ENCODE measurements around the gene DUT. TPM values are rescaled to one million over a fixed set of nuclear protein-coding genes. Genes with fewer than 3 reads are reported as not detected.

Gene DUT
- total and polyA plus RNA-seq, 2 of the 8 experiments (the other 6 are each of a cell fraction or from before 2014, with no cell fraction given) = 71.5 to 246 TPM

DNA sequence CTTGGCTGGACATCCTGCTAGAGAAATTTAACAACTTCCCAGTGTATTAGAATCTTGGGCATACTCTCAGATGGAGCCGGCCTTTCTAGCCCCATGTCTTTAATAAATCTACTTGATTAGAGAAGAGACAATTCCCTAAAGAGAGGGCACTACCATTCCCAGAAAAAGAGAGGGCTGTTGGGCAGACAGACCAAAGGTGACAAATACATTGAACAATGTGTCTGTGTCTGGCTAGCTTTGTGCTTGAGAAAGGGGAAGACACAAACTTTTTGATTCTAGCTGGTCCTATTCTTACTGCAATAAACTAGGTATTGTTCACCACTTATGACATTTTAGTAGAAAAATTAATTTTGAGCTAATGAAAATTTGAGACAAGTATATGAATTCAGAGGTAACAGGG lies 57.7 kb downstream of the DUT start:
- no peaks in the 10 kb centered on the region for H3K79me2 ChIP-seq (ENCODE audit: control insufficient read depth in 1 of 2, insufficient read depth in 2 of 2, low read length in 2 of 2)
- FAIRE-seq = no peak
- H3K36me3 ChIP-seq (ENCODE audit: control insufficient read depth in 2 of 4, insufficient read depth in 4 of 4, low read length in 3 of 4) = no peaks in the 10 kb centered on the region
- H3K79me1 ChIP-seq (ENCODE audit: low read depth, low read length) = no peaks in the 10 kb centered on the region
- H4K20me1 ChIP-seq (replicated peaks in 1 of 2; ENCODE audit: control insufficient read depth in 1 of 2, insufficient read depth in 2 of 2, low read length in 2 of 2) = no peaks in the 10 kb centered on the region
- ChIA-PET CTCF (ENCODE audit: partially characterized antibody) (interaction anchor here (0.6 to 1.2 kb wide), 3 partner anchors 11 to 45 kb away, joined by 3 to 5 read pairs (median 4); no protein-coding TSS in a partner anchor), POLR2A (ENCODE audit: partially characterized antibody) (no interaction called here)
- no peaks in the 10 kb centered on the region for H3K23me2 ChIP-seq (ENCODE audit: low read depth, low read length)
- H4K5ac ChIP-seq (ENCODE audit: insufficient read length, low read depth, low read length) = no peak overlapping the region
- H2BK5ac ChIP-seq (ENCODE audit: low read depth, low read length) = no peak overlapping the region
- no peak overlapping the region for H2BK120ac ChIP-seq (replicated peaks; ENCODE audit: low read depth, low read length)
- no peak overlapping the region for H3K27ac ChIP-seq (ENCODE audit: low read depth, low read length)
- H3K23ac ChIP-seq (ENCODE audit: insufficient read length) = no peak overlapping the region
- WGBS, 2 experiments (ENCODE audit: extremely low coverage in 1 of 2, insufficient coverage in 1 of 2, insufficient read length in 1 of 2, insufficient replicate concordance in 2 of 2, low coverage in 1 of 2, low lambda C conversion rate in 2 of 2, missing lambda C conversion rate in 1 of 2) = 82% methylated on average over 1 of the region's 1 CpG; no CpG with 5 or more reads in 1 of the 2 experiments
- no peak overlapping the region for H4K8ac ChIP-seq (ENCODE audit: extremely low read depth, insufficient read depth, low read length)
- no peak for TF ChIP-seq CHD1 (IDR thresholded peaks at IDR 0.05; ENCODE audit: low read depth, low read length)
- no peak for TF ChIP-seq SIX5 (IDR thresholded peaks at IDR 0.05; ENCODE audit: low read depth, low read length)
- TF ChIP-seq CREB1 (IDR thresholded peaks at IDR 0.05) = no peak
- TF ChIP-seq NANOG (IDR thresholded peaks at IDR 0.05; ENCODE audit: insufficient read depth, low read depth, low read length, poor library complexity, severe bottlenecking) = no peak
- TF ChIP-seq SP1 (IDR thresholded peaks at IDR 0.05; ENCODE audit: low read depth, low read length) = no peak
- no peak for TF ChIP-seq GTF2F1 (IDR thresholded peaks at IDR 0.05; ENCODE audit: borderline replicate concordance, low read depth, low read length)
- no peak for TF ChIP-seq TEAD4 (IDR thresholded peaks at IDR 0.05; ENCODE audit: low read depth, low read length)
- TF ChIP-seq CHD2 (IDR thresholded peaks at IDR 0.05; ENCODE audit: low read length) = no peak
- no peak for TF ChIP-seq MAFK (IDR thresholded peaks at IDR 0.05; ENCODE audit: low read depth, low read length)
- no peak for TF ChIP-seq SIN3A (conservative IDR thresholded peaks at IDR 0.05 in 1 of 2, IDR thresholded peaks at IDR 0.05 in 1 of 2; ENCODE audit: low read depth in 1 of 2, low read length in 2 of 2)
- TF ChIP-seq TCF12 (IDR thresholded peaks at IDR 0.05; ENCODE audit: low read depth, low read length) = no peak
- H3K9ac ChIP-seq (replicated peaks in 1 of 4; ENCODE audit: extremely low read depth in 1 of 4, low read depth in 3 of 4, low read length in 3 of 4) = no peak overlapping the region
- H3K18ac ChIP-seq (ENCODE audit: extremely low read depth, low read length) = no peak overlapping the region
- no peak overlapping the region for H2BK12ac ChIP-seq (ENCODE audit: low read depth, low read length)
- H4K91ac ChIP-seq (replicated peaks; ENCODE audit: insufficient read length, low read length) = no peak overlapping the region
- H2BK15ac ChIP-seq (ENCODE audit: low read length) = no peak overlapping the region
- H3K4ac ChIP-seq (replicated peaks; ENCODE audit: insufficient read length, low read depth, low read length) = no peak overlapping the region
- H3K4me3 ChIP-seq (ENCODE audit: extremely low read depth in 1 of 4, insufficient read depth in 2 of 4, low read depth in 3 of 4, low read length in 4 of 4) = no peak overlapping the region
- H3K56ac ChIP-seq (replicated peaks; ENCODE audit: insufficient read length, low read depth, low read length) = no peak overlapping the region
- H2BK20ac ChIP-seq (ENCODE audit: low read length) = no peak overlapping the region
- H3K14ac ChIP-seq (ENCODE audit: insufficient read length) = no peak overlapping the region
- no peak overlapping the region for H2AFZ ChIP-seq (ENCODE audit: low read length)
- no peak overlapping the region for H3K4me2 ChIP-seq (ENCODE audit: insufficient read depth in 1 of 2, low read depth in 2 of 2, low read length in 2 of 2)
- no peak for DNase-seq (ENCODE audit: low read depth in 1 of 2, low spot score in 2 of 2)
- no peak overlapping the region for H2AK5ac ChIP-seq (ENCODE audit: low read depth, low read length)
- H3K4me1 ChIP-seq (replicated peaks in 1 of 4; ENCODE audit: control insufficient read depth in 3 of 4, insufficient read depth in 4 of 4, low read length in 3 of 4) = no peaks in the 10 kb centered on the region
- H3K27me3 ChIP-seq (replicated peaks in 1 of 4; ENCODE audit: control insufficient read depth in 3 of 4, extremely low read depth in 1 of 4, insufficient read depth in 3 of 4, low read length in 3 of 4) = no peaks in the 10 kb centered on the region
- H3K9me3 ChIP-seq (ENCODE audit: insufficient read depth in 2 of 2, low read depth in 1 of 2, low read length in 1 of 2) = no peaks in the 10 kb centered on the region

Data from H1 (cell line).